HFF-Myc (cell line): ENCODE measurements around the gene SLC16A7.

Experiments used
- DNase-seq: peaks from one replicate; pipeline ENCODE4 v3.0.0-alpha.2; 2011; ENCODE audit warnings: low read depth; ENCODE audit errors: extremely low read depth
- H3K4me3 ChIP-seq: replicated peaks from 2 replicates; pipeline ENCODE4 v1.5.1; 2011; ENCODE audit warnings: low read depth, mild to moderate bottlenecking, control low read depth, low read length
- TF ChIP-seq, protein P1 (sequence below): IDR thresholded peaks from 2 replicates; pipeline ENCODE4 v1.5.1; 2012; ENCODE audit warnings: mild to moderate bottlenecking, low read depth, low read length, control low read depth; ENCODE audit errors: missing control alignments

Gene SLC16A7

DNA sequence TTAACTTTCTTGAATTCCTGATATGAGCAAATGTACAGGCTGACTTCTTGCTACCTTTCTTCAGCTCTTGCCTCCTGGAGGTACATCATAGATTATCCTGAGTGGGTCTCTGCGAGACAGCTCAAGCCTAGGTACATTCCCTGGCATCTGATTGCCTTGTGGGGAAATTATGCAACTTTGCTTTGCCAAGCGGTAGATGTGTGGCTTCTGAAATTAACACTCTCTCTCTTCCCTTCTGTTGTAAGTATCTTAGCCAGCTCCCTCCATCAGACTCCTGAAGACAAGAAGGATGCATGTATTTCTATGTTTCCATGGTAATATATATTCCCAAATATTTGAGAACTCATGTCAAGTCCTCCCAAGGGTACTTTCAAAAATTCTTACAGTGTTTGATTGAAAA is 16.2 kb upstream of the SLC16A7 start:
- H3K4me3 ChIP-seq: no peak overlapping the region
- TF ChIP-seq, protein P1, sequence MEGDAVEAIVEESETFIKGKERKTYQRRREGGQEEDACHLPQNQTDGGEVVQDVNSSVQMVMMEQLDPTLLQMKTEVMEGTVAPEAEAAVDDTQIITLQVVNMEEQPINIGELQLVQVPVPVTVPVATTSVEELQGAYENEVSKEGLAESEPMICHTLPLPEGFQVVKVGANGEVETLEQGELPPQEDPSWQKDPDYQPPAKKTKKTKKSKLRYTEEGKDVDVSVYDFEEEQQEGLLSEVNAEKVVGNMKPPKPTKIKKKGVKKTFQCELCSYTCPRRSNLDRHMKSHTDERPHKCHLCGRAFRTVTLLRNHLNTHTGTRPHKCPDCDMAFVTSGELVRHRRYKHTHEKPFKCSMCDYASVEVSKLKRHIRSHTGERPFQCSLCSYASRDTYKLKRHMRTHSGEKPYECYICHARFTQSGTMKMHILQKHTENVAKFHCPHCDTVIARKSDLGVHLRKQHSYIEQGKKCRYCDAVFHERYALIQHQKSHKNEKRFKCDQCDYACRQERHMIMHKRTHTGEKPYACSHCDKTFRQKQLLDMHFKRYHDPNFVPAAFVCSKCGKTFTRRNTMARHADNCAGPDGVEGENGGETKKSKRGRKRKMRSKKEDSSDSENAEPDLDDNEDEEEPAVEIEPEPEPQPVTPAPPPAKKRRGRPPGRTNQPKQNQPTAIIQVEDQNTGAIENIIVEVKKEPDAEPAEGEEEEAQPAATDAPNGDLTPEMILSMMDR: no peak
- DNase-seq: no peak

DNA sequence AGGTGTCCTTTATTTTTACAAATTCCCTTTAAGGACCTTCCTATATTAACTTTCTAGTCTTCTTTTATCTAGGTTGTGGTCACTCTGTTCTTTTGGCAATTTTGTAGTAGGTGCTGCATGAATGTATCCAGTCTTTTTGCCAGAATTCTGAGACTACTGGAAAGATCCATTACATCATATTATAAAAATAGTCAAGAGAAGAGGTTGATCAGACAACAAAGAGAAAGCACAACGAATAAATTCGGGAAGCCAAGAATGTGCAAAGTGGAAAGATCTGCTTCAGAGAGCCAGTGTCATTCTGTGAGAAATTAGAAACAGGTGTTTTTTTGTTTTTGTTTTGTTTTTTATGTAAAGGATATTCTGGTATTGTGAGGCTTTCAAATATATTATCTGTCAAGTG is 15.8 kb upstream of the SLC16A7 start:
- DNase-seq: peak; percentile 16
- TF ChIP-seq, protein P1: no peak
- H3K4me3 ChIP-seq: no peak overlapping the region

- TF ChIP-seq, protein P1: no peak
- H3K4me3 ChIP-seq: no peak overlapping the region
- no peak for DNase-seq
Observed at GRCh38 chr12:59583003-59583712, 12.7 kb upstream of the SLC16A7 start.

- DNase-seq: no peak
- TF ChIP-seq, protein P1: no peak
- no peak overlapping the region for H3K4me3 ChIP-seq
Observed at GRCh38 chr12:59587710-59588109, 8.1 kb upstream of the SLC16A7 start.

DNA sequence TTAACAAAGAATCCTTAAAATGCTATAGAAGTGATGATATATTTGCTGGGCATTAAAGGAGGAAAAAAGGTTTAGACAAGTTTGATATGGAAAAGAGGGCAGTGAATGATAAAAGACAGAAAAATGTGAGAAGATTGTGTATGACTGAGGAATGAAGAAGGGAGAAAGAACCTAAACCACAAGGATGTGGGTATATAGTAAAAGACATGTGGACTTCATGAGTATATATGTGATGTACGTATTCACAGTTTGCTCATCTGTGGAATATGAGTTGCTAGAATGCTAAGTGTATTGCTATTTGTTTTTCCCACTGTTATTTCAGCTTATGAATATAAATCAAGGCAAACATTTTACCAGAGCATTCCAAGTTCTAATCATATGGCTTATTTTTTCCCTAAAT is 2.1 kb upstream of the SLC16A7 start:
- DNase-seq: no peak
- TF ChIP-seq, protein P1: no peak
- H3K4me3 ChIP-seq: no peak overlapping the region

DNA sequence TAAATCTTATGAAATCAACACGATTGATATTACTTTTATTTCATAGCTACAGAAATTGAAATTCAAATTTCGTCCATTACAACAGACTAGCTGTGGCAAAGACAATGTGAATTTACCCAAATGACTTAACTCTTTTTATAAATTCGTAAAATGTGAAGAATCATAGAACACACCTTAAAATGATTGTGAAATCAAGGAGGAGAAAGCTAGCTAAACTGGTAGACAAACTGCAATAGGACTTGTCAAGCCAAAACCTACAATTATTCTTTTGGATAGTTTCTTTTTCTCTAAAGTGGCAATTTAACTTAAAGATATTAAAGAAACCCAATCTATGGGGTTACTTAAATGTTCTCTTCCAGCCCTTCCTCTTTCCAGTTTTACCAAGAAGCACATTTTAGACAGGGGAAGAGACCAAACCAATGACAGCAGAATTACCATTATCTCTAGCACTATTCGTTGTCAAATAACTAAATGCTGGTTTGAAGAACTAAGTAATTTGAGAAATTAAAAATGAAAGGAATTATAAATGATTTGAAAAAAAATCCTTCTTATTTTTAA is 807 bp upstream of the SLC16A7 start:
- TF ChIP-seq, protein P1: no peak
- peak overlapping the region; percentile 57 for H3K4me3 ChIP-seq
- no peak for DNase-seq

DNA sequence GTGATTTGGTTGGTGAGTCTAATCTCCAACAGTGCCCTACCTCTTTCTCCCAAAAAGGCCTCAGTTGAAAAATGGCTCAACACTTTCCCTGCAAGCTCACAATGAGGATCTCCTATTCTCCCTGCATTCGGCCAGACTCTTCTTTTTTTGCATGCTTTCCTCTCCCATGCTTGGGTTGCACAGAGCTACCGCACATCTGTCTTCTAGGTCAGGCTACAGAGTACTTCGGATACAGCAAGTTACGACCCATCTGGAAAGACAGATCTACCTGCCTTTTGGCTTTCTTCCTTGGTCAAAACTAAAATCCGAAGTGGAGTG is 305 bp upstream of the SLC16A7 start:
- H3K4me3 ChIP-seq: peak overlapping the region; percentile 57
- TF ChIP-seq, protein P1: no peak
- no peak for DNase-seq
